BE2C (cell line): ENCODE data around the gene NHLRC2.

Experiments used
- DNase-seq: peaks from one replicate; pipeline ENCODE4 v3.0.0-alpha.2; 2020
- H3K27me3 ChIP-seq: fragments of 250-450 bp; sonication (Bioruptor Pico); 2 replicates; pipeline ENCODE4 v1.5.1; 2020; ENCODE audit warnings: mild to moderate bottlenecking
- H3K36me3 ChIP-seq: fragments of 250-450 bp; sonication (Bioruptor Pico); 2 replicates; pipeline ENCODE4 v1.5.1; 2020; ENCODE audit warnings: mild to moderate bottlenecking
- H3K4me1 ChIP-seq: fragments of 250-450 bp; sonication (Bioruptor Pico); 2 replicates; pipeline ENCODE4 v1.5.1; 2020
- H3K4me3 ChIP-seq: 2 replicates; pipeline ENCODE4 v1.5.1; 2011; ENCODE audit warnings: low read depth, low read length
- H3K9me3 ChIP-seq: fragments of 250-450 bp; sonication (Bioruptor Pico); 2 replicates; pipeline ENCODE4 v1.5.1; 2020
- TF ChIP-seq, protein P1 (sequence below): IDR thresholded peaks from 2 replicates; pipeline ENCODE4 v1.5.1; 2012; ENCODE audit warnings: mild to moderate bottlenecking, low read depth, low read length

The NHLRC2 gene

DNA sequence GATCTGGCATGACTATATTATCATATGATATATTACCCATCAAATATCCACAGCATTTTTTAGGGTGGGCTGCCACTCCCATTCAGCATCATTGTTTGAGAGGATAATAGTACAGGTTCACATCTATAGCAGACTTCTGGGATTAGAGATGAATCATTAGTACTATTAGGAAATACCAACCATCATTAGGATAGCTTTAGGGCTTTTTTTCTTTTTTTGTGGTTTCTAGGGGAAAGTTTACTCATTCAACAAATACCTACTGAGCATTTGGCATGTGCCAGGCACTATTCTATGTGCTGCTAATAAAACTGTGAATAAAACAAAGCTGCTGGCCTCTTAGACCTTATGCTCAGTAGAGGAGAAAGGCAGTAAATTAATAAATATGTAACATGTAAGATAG, 40.6 kb downstream of the NHLRC2 start:
- DNase-seq, result no peak
- H3K4me3 ChIP-seq, result no peak overlapping the region
- no peaks in the 10 kb centered on the region for H3K27me3 ChIP-seq
- H3K9me3 ChIP-seq, result no peaks in the 10 kb centered on the region
- peaks cover 3% of the 10 kb centered on the region for H3K4me1 ChIP-seq
- peaks cover 8% of the 10 kb centered on the region; the same call in 1 of the 2 replicates for H3K36me3 ChIP-seq
- TF ChIP-seq, protein P1, sequence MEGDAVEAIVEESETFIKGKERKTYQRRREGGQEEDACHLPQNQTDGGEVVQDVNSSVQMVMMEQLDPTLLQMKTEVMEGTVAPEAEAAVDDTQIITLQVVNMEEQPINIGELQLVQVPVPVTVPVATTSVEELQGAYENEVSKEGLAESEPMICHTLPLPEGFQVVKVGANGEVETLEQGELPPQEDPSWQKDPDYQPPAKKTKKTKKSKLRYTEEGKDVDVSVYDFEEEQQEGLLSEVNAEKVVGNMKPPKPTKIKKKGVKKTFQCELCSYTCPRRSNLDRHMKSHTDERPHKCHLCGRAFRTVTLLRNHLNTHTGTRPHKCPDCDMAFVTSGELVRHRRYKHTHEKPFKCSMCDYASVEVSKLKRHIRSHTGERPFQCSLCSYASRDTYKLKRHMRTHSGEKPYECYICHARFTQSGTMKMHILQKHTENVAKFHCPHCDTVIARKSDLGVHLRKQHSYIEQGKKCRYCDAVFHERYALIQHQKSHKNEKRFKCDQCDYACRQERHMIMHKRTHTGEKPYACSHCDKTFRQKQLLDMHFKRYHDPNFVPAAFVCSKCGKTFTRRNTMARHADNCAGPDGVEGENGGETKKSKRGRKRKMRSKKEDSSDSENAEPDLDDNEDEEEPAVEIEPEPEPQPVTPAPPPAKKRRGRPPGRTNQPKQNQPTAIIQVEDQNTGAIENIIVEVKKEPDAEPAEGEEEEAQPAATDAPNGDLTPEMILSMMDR, result no peak

DNA sequence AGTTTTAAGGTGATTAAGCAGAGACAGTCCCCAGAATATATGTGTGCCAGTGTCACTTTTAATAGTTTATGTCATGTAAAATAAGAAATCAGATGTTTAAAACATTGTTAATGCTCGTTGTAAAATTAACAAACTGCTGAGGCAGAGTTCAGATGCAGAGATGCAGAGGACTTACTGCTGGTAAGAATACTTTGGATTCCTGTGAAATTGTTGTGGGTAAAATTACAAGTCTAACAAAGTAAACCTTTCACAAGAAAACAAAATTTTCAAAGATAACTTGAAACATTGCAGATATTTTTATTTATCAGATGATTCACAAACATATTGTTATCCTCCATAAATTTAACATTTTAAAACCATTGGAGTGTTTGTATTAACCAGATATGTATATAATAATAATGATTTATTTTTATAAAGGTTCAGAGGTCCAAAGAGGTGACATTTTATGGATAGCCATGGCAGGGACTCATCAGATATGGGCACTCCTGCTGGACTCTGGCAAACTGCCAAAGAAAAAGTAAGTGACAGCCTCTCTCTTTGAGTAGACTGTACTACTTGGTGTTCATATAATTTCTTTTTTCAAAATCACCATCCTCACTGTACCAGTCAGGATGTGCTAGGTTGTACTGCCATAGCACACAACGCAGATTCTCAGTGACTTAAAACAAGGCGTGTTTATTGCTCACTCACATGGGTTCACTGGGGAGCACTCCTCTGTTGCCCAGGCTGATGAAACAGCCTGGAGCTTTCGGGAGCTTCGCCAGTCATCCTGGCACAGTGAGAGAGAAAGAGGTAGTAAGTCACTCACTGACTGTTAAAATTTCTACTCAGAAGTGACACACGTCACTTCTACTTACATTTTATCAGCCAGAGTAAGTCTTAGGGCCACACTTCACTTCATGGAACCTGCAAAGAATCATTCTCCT, 43.5 kb downstream of the NHLRC2 start:
- DNase-seq, result no peak
- H3K27me3 ChIP-seq, result no peaks in the 10 kb centered on the region
- no peak overlapping the region for H3K4me3 ChIP-seq
- H3K36me3 ChIP-seq, result peaks cover 12% of the 10 kb centered on the region
- no peaks in the 10 kb centered on the region for H3K9me3 ChIP-seq
- peaks cover 11% of the 10 kb centered on the region for H3K4me1 ChIP-seq
- TF ChIP-seq, protein P1, result no peak

DNA sequence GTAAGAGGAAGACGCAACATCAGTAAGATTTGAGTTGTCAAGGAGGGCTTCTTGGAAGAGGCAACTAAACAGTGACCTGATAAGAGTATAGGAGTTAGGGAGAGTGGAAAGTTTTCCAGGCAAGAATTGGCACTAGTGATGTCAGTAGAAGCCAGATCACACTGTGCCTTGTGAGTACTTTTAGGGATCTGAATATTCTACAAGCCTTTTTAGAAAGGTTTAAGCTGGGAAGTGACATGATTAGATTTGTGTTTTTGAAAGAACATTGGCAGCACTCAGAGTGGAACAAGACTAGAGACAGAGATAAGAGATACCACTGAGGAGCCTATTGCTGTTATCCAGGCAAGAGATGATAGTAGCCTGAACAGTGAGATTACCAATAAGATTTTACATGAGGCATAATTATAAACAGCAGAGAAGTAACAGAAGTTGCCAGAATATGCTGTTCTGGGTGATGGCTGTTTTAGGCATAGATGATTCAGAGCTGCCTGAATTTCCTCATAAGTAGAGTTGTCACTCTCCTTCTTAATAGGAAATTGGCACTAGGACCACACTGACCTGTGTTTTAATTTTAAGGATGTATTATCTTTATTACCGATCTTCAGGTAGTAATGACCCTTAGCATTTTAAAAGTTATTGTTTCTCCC, 45.6 kb downstream of the NHLRC2 start:
- Histone ChIP-seq H3K27me3 (no peaks in the 10 kb centered on the region), H3K36me3 (peaks cover 17% of the 10 kb centered on the region), H3K4me1 (peaks cover 11% of the 10 kb centered on the region), H3K9me3 (no peaks in the 10 kb centered on the region), H3K4me3 (no peak overlapping the region)
- TF ChIP-seq, protein P1, result no peak
- DNase-seq, result no peak

DNA sequence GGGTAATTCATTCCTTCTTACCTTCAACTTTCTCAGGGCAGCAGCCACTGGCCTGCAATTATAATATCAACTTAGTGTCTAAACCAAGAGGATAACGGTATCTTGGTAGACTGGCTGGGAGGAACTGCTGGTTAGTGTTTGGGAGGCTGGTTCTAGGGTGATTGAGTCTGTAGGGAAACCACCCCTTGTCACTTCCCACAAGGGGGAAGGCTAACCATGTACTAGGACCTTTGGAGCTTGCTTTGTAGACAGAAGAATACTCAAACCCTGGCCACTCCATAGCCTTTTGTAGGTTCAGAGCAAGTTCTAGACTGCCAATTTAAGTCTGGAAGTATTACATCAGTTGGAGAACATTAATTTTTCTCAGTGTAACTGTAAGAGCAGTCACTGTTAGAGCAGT, 51.3 kb downstream of the NHLRC2 start:
- H3K4me1 ChIP-seq, result peaks cover under 1% of the 10 kb centered on the region; the same call in 1 of the 2 replicates
- no peaks in the 10 kb centered on the region for H3K27me3 ChIP-seq
- DNase-seq, result no peak
- H3K36me3 ChIP-seq, result peaks cover 21% of the 10 kb centered on the region
- H3K4me3 ChIP-seq, result no peak overlapping the region
- TF ChIP-seq, protein P1, result no peak
- no peaks in the 10 kb centered on the region for H3K9me3 ChIP-seq

DNA sequence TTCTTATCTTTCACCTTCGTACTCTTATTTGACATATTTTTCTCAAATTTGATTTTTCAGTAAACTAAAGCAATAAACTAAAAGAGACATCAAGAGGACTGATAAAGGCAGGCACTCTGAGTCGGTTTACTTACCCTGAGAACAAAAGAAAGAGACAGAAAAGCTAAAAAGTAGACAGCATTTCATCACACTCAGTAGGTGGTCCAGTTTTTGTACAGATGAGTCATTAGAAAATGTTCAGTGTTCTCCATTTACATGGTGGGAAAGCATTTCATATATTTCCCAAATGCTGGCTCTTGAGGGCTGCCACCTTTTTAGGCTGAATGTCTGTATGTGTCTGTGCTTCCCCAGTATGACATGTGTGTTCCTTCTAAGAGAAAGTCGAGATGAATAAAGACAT, 52.7 kb downstream of the NHLRC2 start:
- no peak for DNase-seq
- Histone ChIP-seq H3K27me3 (no peaks in the 10 kb centered on the region), H3K4me1 (no peaks in the 10 kb centered on the region), H3K9me3 (no peaks in the 10 kb centered on the region), H3K36me3 (peaks cover 21% of the 10 kb centered on the region), H3K4me3 (no peak overlapping the region)
- TF ChIP-seq, protein P1, result no peak

DNA sequence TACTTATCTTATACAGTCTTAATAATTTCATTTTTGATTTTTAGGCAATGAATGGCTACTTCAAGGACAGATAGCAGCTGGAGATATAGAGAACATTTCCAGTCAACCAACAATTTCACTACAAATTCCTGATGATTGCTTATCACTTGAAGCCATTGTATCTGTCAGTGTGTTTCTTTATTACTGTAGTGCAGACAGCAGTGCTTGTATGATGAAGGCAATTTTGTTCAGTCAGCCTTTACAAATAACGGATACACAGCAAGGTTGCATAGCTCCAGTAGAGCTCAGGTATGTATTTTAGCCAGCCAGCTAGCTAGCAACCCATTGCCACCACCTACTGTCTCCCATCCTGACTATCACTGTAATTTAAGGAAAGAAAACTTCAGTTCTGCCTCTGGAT, 53.8 kb downstream of the NHLRC2 start:
- H3K27me3 ChIP-seq, result no peaks in the 10 kb centered on the region
- no peak for DNase-seq
- no peaks in the 10 kb centered on the region for H3K4me1 ChIP-seq
- TF ChIP-seq, protein P1, result no peak
- H3K36me3 ChIP-seq, result peaks cover 21% of the 10 kb centered on the region
- no peak overlapping the region for H3K4me3 ChIP-seq
- no peaks in the 10 kb centered on the region for H3K9me3 ChIP-seq
